GM19193 (cell line): Measurements from ENCODE around the gene YY1AP1.

Experiments used
- POLR2A ChIP-seq: IDR thresholded peaks from 4 replicates; pipeline ENCODE4 v1.6.1; 2011; ENCODE audit not compliant: insufficient read depth, insufficient read length; ENCODE audit errors: extremely low read depth

Gene YY1AP1, protein sequence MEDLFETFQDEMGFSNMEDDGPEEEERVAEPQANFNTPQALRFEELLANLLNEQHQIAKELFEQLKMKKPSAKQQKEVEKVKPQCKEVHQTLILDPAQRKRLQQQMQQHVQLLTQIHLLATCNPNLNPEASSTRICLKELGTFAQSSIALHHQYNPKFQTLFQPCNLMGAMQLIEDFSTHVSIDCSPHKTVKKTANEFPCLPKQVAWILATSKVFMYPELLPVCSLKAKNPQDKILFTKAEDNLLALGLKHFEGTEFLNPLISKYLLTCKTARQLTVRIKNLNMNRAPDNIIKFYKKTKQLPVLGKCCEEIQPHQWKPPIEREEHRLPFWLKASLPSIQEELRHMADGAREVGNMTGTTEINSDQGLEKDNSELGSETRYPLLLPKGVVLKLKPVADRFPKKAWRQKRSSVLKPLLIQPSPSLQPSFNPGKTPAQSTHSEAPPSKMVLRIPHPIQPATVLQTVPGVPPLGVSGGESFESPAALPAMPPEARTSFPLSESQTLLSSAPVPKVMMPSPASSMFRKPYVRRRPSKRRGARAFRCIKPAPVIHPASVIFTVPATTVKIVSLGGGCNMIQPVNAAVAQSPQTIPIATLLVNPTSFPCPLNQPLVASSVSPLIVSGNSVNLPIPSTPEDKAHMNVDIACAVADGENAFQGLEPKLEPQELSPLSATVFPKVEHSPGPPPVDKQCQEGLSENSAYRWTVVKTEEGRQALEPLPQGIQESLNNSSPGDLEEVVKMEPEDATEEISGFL

GRCh38 chr1:155688324-155689080, at the start of gene YY1AP1:
Gene YY1AP1 (minus strand): TSS chr1:155688774. CDS start chr1:155680436, 8,338 bp downstream.
- TF ChIP-seq POLR2A = no peak

- no peak for TF ChIP-seq POLR2A
These were observed 40.7 kb upstream of the YY1AP1 start for GRCh38 chr1:155729031-155729898.

- no peak for TF ChIP-seq POLR2A
These were observed 36.6 kb upstream of the YY1AP1 start for GRCh38 chr1:155725142-155725541.

DNA sequence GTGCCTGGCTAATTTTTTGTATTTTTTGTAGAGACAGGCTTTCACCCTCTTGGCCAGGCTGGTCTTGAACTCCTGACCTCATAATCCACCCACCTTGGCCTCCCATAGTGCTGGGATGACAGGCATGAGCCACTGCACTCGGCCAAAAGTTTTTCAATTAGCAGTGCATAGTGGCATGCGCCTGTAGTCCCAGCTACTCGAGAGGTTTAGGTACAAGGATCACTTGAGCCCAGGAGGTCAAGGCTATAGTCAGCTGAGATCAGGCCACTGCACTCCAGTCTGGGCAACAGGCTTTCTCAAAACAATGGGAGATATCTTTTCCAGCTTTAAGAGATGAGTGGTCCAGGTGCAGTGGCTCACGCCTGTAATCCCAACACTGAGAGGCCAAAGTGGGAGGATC, 31.1 kb upstream of the YY1AP1 start:
- TF ChIP-seq POLR2A = no peak

- TF ChIP-seq POLR2A = no peak
These were observed 28.5 kb upstream of the YY1AP1 start for GRCh38 chr1:155717041-155717440.

DNA sequence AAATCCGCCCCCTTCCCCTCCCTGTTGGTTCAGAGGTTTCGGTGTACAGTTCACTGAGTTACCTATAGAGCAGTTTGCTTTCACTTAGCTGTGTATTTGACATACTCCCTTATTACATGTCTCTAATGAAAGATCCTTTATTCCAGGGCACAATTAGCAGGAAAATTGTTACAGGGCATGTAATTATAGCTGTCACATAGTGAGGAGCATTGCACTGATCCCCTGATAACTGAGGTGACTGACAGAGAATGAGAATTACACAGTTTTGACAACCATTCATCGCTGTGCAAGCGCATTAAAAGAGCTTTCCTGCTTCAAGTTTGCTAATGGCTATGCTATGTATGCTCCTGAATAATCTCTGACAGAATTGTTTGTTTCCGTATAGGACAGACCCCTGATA, 27.2 kb upstream of the YY1AP1 start:
- TF ChIP-seq POLR2A = no peak

- no peak for TF ChIP-seq POLR2A
These were observed 24.5 kb upstream of the YY1AP1 start for GRCh38 chr1:155713075-155713474.

- no peak for TF ChIP-seq POLR2A
These were observed 20.8 kb upstream of the YY1AP1 start for GRCh38 chr1:155709391-155709790.

GRCh38 chr1:155706139-155706538, 17.6 kb upstream of the YY1AP1 start:
- TF ChIP-seq POLR2A = no peak

DNA sequence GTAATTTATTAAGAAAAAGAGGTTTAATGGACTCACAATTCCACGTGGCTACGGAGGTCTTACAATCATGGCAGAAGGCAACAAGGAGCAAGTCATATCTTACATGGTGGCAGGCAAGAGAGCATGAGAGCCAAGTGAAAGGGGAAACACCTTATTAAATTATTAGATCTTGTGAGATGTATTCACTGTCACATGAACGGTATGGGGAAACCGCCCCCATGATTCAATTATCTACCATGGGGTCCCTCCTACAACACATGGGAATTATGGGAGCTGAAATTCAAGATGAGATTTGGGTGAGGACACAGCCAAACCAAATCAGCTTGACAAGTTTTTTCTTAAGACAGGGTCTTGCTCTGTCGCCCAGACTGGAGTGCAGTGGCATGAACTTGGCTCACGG, 14.6 kb upstream of the YY1AP1 start:
- no peak for TF ChIP-seq POLR2A

GRCh38 chr1:155698382-155699038, 9.9 kb upstream of the YY1AP1 start:
- no peak for TF ChIP-seq POLR2A

- no peak for TF ChIP-seq POLR2A
These were observed 8.5 kb upstream of the YY1AP1 start for GRCh38 chr1:155697046-155697445.

DNA sequence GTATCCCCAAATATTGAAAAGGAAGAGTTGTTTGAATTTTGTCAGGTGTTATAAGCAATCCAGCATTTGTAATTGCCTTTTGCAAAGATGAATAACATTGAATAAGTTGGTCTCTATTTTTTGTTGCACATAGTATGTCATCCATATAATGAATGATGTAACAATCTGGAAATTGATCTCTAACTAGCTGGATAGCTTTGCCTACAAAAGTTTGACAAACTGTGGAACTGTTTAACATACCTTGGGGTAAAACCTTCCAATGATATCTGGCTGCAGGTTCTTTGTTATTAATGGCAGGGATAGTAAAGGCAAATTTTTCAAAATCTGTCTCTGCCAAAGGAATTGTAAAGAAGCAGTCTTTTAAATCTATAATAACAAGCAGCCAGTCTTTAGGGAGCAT, 8.0 kb upstream of the YY1AP1 start:
- TF ChIP-seq POLR2A = no peak

- no peak for TF ChIP-seq POLR2A
These were observed 7.0 kb upstream of the YY1AP1 start for GRCh38 chr1:155695608-155696007.
